GM12878 (cell line): ENCODE results near the gene PRKCE. TPM values are rescaled to one million over a fixed set of nuclear protein-coding genes. Genes with fewer than 3 reads are reported as not detected.
A peak's percentile ranks its signal among the peaks of the same experiment; 100 is the strongest.

Experiments used
- ATAC-seq: fragments of 200-7000 bp; cut with Tn5 transposase; 3 replicates; pipeline ENCODE4 v1.9.1; 2020; ENCODE audit warnings: mild to moderate bottlenecking, moderate library complexity
- BruUV-seq: library from RNA; stranded (reverse); fragments of 400-500 nt; replicated peaks from 2 replicates; lab custom pipeline; 2021; lab: Mats Ljungman, UMichigan
- CTCF ChIA-PET: fragments of 300-600 bp; sonication (Branson Sonifier 250); formaldehyde crosslinking; extraction: SDS; loops from one replicate; lab custom pipeline; 2021; ENCODE audit warnings: inconsistent platforms; lab: Yijun Ruan, JAX
- POLR2A ChIA-PET: fragments of 350-600 bp; formaldehyde crosslinking; extraction: SDS; loops from one replicate; lab custom pipeline; 2021; ENCODE audit warnings: inconsistent platforms; lab: Charles Lee
- RAD21 ChIA-PET: fragments of 300-600 bp; sonication (Branson Sonifier 250); formaldehyde crosslinking; loops from one replicate; lab custom pipeline; 2023; ENCODE audit warnings: antibody characterized with exemption; ENCODE audit not compliant: unreplicated experiment; lab: Charles Lee
- SMC1A ChIA-PET: fragments of 300-600 bp; sonication (Branson Sonifier 250); formaldehyde crosslinking; loops from one replicate; lab custom pipeline; 2023; ENCODE audit not compliant: unreplicated experiment, uncharacterized antibody; lab: Charles Lee
- DNase-seq: peaks from one replicate; pipeline ENCODE4 v3.0.0-alpha.2; 2011; ENCODE audit warnings: low read depth, low spot score
- FAIRE-seq: peaks from 3 replicates; lab custom pipeline; 2011; peaks lifted over from hg19 to GRCh38; lab: Jason Lieb, UNC
- H2AFZ ChIP-seq: 2 replicates; pipeline ENCODE4 v1.6.0; 2011; ENCODE audit warnings: low read depth, low read length, control low read depth; ENCODE audit not compliant: control insufficient read depth
- H3K27ac ChIP-seq: 2 replicates; pipeline ENCODE4 v1.5.1; 2011; ENCODE audit warnings: control low read depth; ENCODE audit not compliant: control insufficient read depth, insufficient read depth
- H3K27me3 ChIP-seq, 2 experiments: replicated peaks in 1 of 2; 2 replicates each; pipeline versions ENCODE4 v1.6.0 to v1.6.1; 2011; ENCODE audit warnings: low read length in 1 of 2; ENCODE audit not compliant: control insufficient read depth in 2 of 2, insufficient read depth in 2 of 2
- H3K36me3 ChIP-seq, 2 experiments: 2 replicates each; pipeline ENCODE4 v1.5.1; 2011; ENCODE audit warnings: low read length in 1 of 2; ENCODE audit not compliant: control insufficient read depth in 2 of 2, insufficient read depth in 2 of 2
- H3K4me1 ChIP-seq: 2 replicates; pipeline ENCODE4 v1.6.1; 2011; ENCODE audit warnings: mild to moderate bottlenecking, low read length, moderate library complexity, mixed read lengths; ENCODE audit not compliant: control insufficient read depth, insufficient read depth
- H3K4me2 ChIP-seq: 2 replicates; pipeline ENCODE4 v1.6.0; 2011; ENCODE audit warnings: control low read depth; ENCODE audit not compliant: control insufficient read depth, insufficient read depth
- H3K4me3 ChIP-seq: fragments of 200-600 bp; sonication (generic); 2 replicates; pipeline ENCODE4 v1.5.1; 2016
- H3K79me2 ChIP-seq: 2 replicates; pipeline ENCODE4 v1.6.0; 2011; ENCODE audit warnings: low read length; ENCODE audit not compliant: control insufficient read depth, insufficient read depth
- H3K9ac ChIP-seq: 2 replicates; pipeline ENCODE4 v1.8.0; 2011; ENCODE audit warnings: low read length, control low read depth, mixed read lengths; ENCODE audit not compliant: control insufficient read depth, insufficient read depth
- H3K9me3 ChIP-seq: replicated peaks from 3 replicates; pipeline ENCODE4 v1.5.1; 2011; ENCODE audit warnings: mild to moderate bottlenecking, low read length; ENCODE audit not compliant: control insufficient read depth, insufficient read depth
- H4K20me1 ChIP-seq: 2 replicates; pipeline ENCODE4 v1.6.0; 2011; ENCODE audit not compliant: control insufficient read depth, insufficient read depth
- ATF7 ChIP-seq: fragments of 450-650 bp; IDR thresholded peaks from 2 replicates; pipeline ENCODE4 v1.6.1; 2016; ENCODE audit warnings: low read depth, mild to moderate bottlenecking
- BMI1 ChIP-seq: fragments of 450-650 bp; IDR thresholded peaks from 2 replicates; pipeline ENCODE4 v1.6.1; 2016; ENCODE audit warnings: mild to moderate bottlenecking, moderate library complexity, borderline replicate concordance
- CBFB ChIP-seq: IDR thresholded peaks from 2 replicates; pipeline ENCODE4 v1.6.1; 2016; ENCODE audit warnings: antibody characterized with exemption, low read depth
- E2F4 ChIP-seq: IDR thresholded peaks from 2 replicates; pipeline ENCODE4 v1.6.1; 2012; ENCODE audit warnings: low read depth, low read length, improper control_type of control experiment
- GABPA ChIP-seq: IDR thresholded peaks from 2 replicates; pipeline ENCODE4 v1.6.1; 2014; ENCODE audit warnings: antibody characterized with exemption, low read depth, mild to moderate bottlenecking, inconsistent platforms
- GATAD2B ChIP-seq: fragments of 450-650 bp; conservative IDR thresholded peaks from 2 replicates; pipeline ENCODE4 v1.6.1; 2017; ENCODE audit warnings: low read depth, mild to moderate bottlenecking, moderate library complexity
- KLF5 ChIP-seq: fragments of 450-650 bp; IDR thresholded peaks from 2 replicates; pipeline ENCODE4 v1.6.1; 2014; ENCODE audit warnings: mild to moderate bottlenecking; ENCODE audit not compliant: partially characterized antibody
- NFYB ChIP-seq: IDR thresholded peaks from 2 replicates; pipeline ENCODE4 v1.6.1; 2011; ENCODE audit warnings: low read depth, mild to moderate bottlenecking, low read length, improper control_type of control experiment, moderate library complexity; ENCODE audit not compliant: insufficient read depth
- STAT3 ChIP-seq: IDR thresholded peaks from 2 replicates; pipeline ENCODE4 v1.6.1; 2011; ENCODE audit warnings: low read depth, low read length, improper control_type of control experiment
- USF1 ChIP-seq: IDR thresholded peaks from 2 replicates; pipeline ENCODE4 v1.6.1; 2011; ENCODE audit warnings: borderline replicate concordance, low read depth, mild to moderate bottlenecking, moderate library complexity, mixed read lengths, low read length; ENCODE audit not compliant: insufficient read depth; ENCODE audit errors: extremely low read length
- ZNF207 ChIP-seq: fragments of 450-650 bp; IDR thresholded peaks from 2 replicates; pipeline ENCODE4 v1.6.1; 2014; ENCODE audit warnings: antibody characterized with exemption, mild to moderate bottlenecking, borderline replicate concordance
- WGBS: methylation state at CpG from one replicate; pipeline ENCODE4 v1.1.6; 2016; ENCODE audit warnings: low lambda C conversion rate; ENCODE audit not compliant: insufficient replicate concordance, insufficient coverage; ENCODE audit errors: missing lambda C conversion rate; 5-methylcytosine and 5-hydroxymethylcytosine counted together
- in situ Hi-C: fragments of 300-500 bp; cut with MboI; formaldehyde crosslinking; loops from 9 replicates; pipeline ENCODE4 v1.14.3; 2018; ENCODE audit warnings: mixed read lengths
- intact Hi-C: fragments of 100-400 bp; cut with micrococcal nuclease; formaldehyde crosslinking; loops from one replicate; pipeline ENCODE4 v1.14.2; 2022; ENCODE audit not compliant: unreplicated experiment
- polyA plus RNA-seq, 11 experiments: library from polyadenylated mRNA; depleted of rRNA in 4 of 11; unstranded in 6 of 11; stranded (reverse) in 5 of 11; fragments of >200 nt; fragmentation: Nextera tagmentation in 4 of 11; fragmentation: Illumina TruSeq in 1 of 11; extraction: Ambion mirVana in 4 of 11; extraction: Trizol in 1 of 11; gene quantifications; 1 replicate in 1 of 11; 2 replicates in 10 of 11; pipeline versions ENCODE4 v1.2.1 to v1.2.3, GENCODE V29; 2011 to 2016; ENCODE audit warnings: inconsistent platforms in 2 of 11, missing spikeins in 2 of 11, low read depth in 1 of 11
- total RNA-seq, 4 experiments: library from RNA; depleted of rRNA in 3 of 4; stranded (reverse); fragments of >200 nt in 3 of 4; fragmentation: Illumina TruSeq in 1 of 4; extraction: Trizol in 1 of 4; gene quantifications; 2 replicates each; pipeline versions ENCODE4 v1.2.1 to v1.2.3, GENCODE V29; 2013 to 2021
- TF ChIP-seq, protein P1 (sequence below): IDR thresholded peaks from 2 replicates; pipeline ENCODE4 v1.6.1; 2012; ENCODE audit warnings: low read depth, low read length, improper control_type of control experiment

The PRKCE gene
- total and polyA plus RNA-seq, 10 of the 15 experiments (the other 5 are each of a cell fraction or from before 2014, with no cell fraction given), result 2.6 to 28.2 (median 11.3) TPM

DNA sequence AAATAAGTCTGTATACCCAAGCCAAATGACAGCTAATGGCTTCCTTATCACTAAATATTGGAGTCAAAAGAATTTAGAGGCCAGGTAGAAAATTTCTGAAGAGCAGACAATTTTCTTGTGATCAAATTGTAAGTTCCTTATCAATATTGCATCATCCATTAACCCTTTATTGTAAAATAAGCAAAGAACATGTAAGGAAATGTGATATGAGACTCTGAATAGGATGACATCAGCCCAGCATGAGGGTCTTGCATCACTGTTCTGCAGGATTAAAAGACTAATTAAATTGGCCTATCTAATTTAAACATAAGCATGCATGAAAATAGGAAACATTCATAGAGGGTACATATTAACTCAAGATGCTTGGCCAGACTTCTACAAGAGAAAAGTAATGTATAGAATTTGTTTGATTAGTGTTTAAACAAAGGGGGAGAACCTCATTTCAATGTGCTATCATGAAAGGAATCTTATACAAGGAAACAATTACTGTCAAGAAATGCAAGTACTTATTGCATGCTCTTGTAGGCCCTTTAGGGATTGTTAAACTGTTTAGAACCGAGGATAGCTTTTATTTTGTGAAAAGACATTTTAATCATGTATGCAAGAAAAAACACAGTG is 302.9 kb downstream of the PRKCE start (continued):
- TF ChIP-seq CBFB (no peak), E2F4 (no peak), KLF5 (no peak), STAT3 (no peak)
- TF ChIP-seq, protein P1, sequence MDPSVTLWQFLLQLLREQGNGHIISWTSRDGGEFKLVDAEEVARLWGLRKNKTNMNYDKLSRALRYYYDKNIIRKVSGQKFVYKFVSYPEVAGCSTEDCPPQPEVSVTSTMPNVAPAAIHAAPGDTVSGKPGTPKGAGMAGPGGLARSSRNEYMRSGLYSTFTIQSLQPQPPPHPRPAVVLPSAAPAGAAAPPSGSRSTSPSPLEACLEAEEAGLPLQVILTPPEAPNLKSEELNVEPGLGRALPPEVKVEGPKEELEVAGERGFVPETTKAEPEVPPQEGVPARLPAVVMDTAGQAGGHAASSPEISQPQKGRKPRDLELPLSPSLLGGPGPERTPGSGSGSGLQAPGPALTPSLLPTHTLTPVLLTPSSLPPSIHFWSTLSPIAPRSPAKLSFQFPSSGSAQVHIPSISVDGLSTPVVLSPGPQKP, result no peak
- TF ChIP-seq, all 136 proteins: peak for 0

- FAIRE-seq, result no peak
- H2AFZ ChIP-seq, result no peak overlapping the region
- no peak overlapping the region for H3K27ac ChIP-seq
- no TSS peak for BruUV-seq
- no peaks in the 10 kb centered on the region for H3K36me3 ChIP-seq
- ChIA-PET SMC1A (interaction anchor here (0.7 to 1.6 kb wide), 5 partner anchors 9 to 129 kb away, joined by 3 to 4 read pairs (median 3); no protein-coding TSS in a partner anchor), POLR2A (interaction anchor here (0.6 to 0.7 kb wide), 4 partner anchors 8 to 1715 kb away, joined by 3 read pairs; partner anchors contain the start of gene SRBD1), RAD21 (interaction anchor here (0.7 kb wide), 1 partner anchor 308 kb away, joined by 3 read pairs; no protein-coding TSS in a partner anchor), CTCF (interaction anchor here (0.6 to 1.5 kb wide), 3 partner anchors 12 to 161 kb away, joined by 3 to 5 read pairs (median 4); no protein-coding TSS in a partner anchor)
- no peak overlapping the region for H3K9ac ChIP-seq
- DNase-seq, result no peak
- no peak overlapping the region for H3K4me2 ChIP-seq
- 75% methylated on average over 3 of the region's 4 CpGs for WGBS
- peak; percentile 40 for ATAC-seq
- TF ChIP-seq USF1 (no peak), GABPA (no peak), GATAD2B (no peak), ATF7 (no peak), STAT3 (no peak), BMI1 (no peak), ZNF207 (no peak), NFYB (no peak)
- no peaks in the 10 kb centered on the region; the same call in 1 of the 2 replicates for H3K79me2 ChIP-seq
- no peaks in the 10 kb centered on the region for H3K4me1 ChIP-seq
- no peaks in the 10 kb centered on the region for H3K9me3 ChIP-seq
- in situ Hi-C loops (no loop called here), intact Hi-C loops (no loop called here)
- no peaks in the 10 kb centered on the region for H4K20me1 ChIP-seq
- H3K27me3 ChIP-seq, result no peaks in the 10 kb centered on the region
- H3K4me3 ChIP-seq, result no peak overlapping the region
These were observed 306.2 kb downstream of the PRKCE start for GRCh38 chr2:45957533-45958227.
